ENCODE measurements around the gene SORCS2. TPM values are rescaled to one million over a fixed set of nuclear protein-coding genes. Genes with fewer than 3 reads are reported as not detected.

The SORCS2 gene
- total and polyA plus RNA-seq, 2 of the 13 experiments (the other 11 are each of a cell fraction or from before 2014, with no cell fraction given): 0.82 to 1.0 TPM

- Histone ChIP-seq H3K4me3 (replicated peaks in 1 of 3; ENCODE audit: insufficient read depth in 1 of 3, low read depth in 2 of 3, low read length in 3 of 3) (no peak overlapping the region), H3K36me3 (replicated peaks in 1 of 2; ENCODE audit: control insufficient read depth in 1 of 2, insufficient read depth in 2 of 2, low read length in 2 of 2) (peaks cover 3 to 9% of the 10 kb centered on the region in 2 experiments; a peak in 2 of 5 replicates), H3K9me3 (ENCODE audit: low read length) (no peaks in the 10 kb centered on the region), H3K79me2 (ENCODE audit: insufficient read depth, low read length) (no peaks in the 10 kb centered on the region), H3K27me3 (ENCODE audit: control insufficient read depth in 1 of 2, insufficient read depth in 2 of 2, low read length in 2 of 2) (no peaks in the 10 kb centered on the region), H3K4me1 (ENCODE audit: insufficient read depth, low read length) (no peaks in the 10 kb centered on the region), H3K27ac (ENCODE audit: extremely low read length, insufficient read depth, low read length) (no peak overlapping the region), H4K20me1 (ENCODE audit: insufficient read depth, low read length) (no peaks in the 10 kb centered on the region), H2AFZ (ENCODE audit: low read length) (no peak overlapping the region), H3K4me2 (ENCODE audit: low read depth, low read length) (no peak overlapping the region), H3K9ac (ENCODE audit: insufficient read depth, low read depth, low read length) (no peak overlapping the region)
- ATAC-seq (no peak), FAIRE-seq (no peak), DNase-seq (ENCODE audit: low spot score) (no peak)
- no peak for TF ChIP-seq IKZF1 (IDR thresholded peaks at IDR 0.05)
- TF ChIP-seq, protein P1, sequence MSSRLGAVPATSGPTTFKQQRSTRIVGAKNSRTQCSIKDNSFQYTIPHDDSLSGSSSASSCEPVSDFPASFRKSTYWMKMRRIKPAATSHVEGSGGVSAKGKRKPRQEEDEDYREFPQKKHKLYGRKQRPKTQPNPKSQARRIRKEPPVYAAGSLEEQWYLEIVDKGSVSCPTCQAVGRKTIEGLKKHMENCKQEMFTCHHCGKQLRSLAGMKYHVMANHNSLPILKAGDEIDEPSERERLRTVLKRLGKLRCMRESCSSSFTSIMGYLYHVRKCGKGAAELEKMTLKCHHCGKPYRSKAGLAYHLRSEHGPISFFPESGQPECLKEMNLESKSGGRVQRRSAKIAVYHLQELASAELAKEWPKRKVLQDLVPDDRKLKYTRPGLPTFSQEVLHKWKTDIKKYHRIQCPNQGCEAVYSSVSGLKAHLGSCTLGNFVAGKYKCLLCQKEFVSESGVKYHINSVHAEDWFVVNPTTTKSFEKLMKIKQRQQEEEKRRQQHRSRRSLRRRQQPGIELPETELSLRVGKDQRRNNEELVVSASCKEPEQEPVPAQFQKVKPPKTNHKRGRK (CRISPR knock-in tag; IDR thresholded peaks at IDR 0.05): no peak
- no peak for TF ChIP-seq CHCHD3 (CRISPR knock-in tag; IDR thresholded peaks at IDR 0.05)
- no peak for TF ChIP-seq ZNF569 (CRISPR knock-in tag; IDR thresholded peaks at IDR 0.05; ENCODE audit: borderline replicate concordance)
- ChIA-PET CTCF (ENCODE audit: low intra/inter-chr PET ratio, low total read pairs) (no interaction called here), POLR2A (no interaction called here)
- WGBS (ENCODE audit: low lambda C conversion rate): 94% methylated on average over 8 of the region's 8 CpGs
- BruUV-seq (replicated peaks): no TSS peak
- intact Hi-C loops (cut with micrococcal nuclease; ENCODE audit: unreplicated experiment): no loop called here
- in situ Hi-C loops (cut with HindIII; ENCODE audit: extremely low pct_ligation_motif_present, low pct_unique_long_range_greater_than_20kb): no loop called here
Observed at GRCh38 chr4:7783541-7783940, 591.2 kb downstream of the SORCS2 start.

- ATAC-seq (no peak), DNase-seq (ENCODE audit: low spot score) (no peak), FAIRE-seq (no peak)
- no peak overlapping the region for H3K9ac ChIP-seq (ENCODE audit: insufficient read depth, low read depth, low read length)
- no peaks in the 10 kb centered on the region for H4K20me1 ChIP-seq (ENCODE audit: insufficient read depth, low read length)
- ChIA-PET POLR2A (no interaction called here), CTCF (ENCODE audit: low intra/inter-chr PET ratio, low total read pairs) (no interaction called here)
- intact Hi-C loops (cut with micrococcal nuclease; ENCODE audit: unreplicated experiment) (no loop called here), in situ Hi-C loops (cut with HindIII; ENCODE audit: extremely low pct_ligation_motif_present, low pct_unique_long_range_greater_than_20kb) (no loop called here)
- H3K36me3 ChIP-seq (replicated peaks in 1 of 2; ENCODE audit: control insufficient read depth in 1 of 2, insufficient read depth in 2 of 2, low read length in 2 of 2): peaks cover 3 to 4% of the 10 kb centered on the region in 2 experiments; a peak in 1 of 5 replicates
- no peaks in the 10 kb centered on the region for H3K9me3 ChIP-seq (ENCODE audit: low read length)
- no peak for TF ChIP-seq ZBTB44 (CRISPR knock-in tag; IDR thresholded peaks at IDR 0.05)
- H3K27ac ChIP-seq (ENCODE audit: extremely low read length, insufficient read depth, low read length): no peak overlapping the region
- no peaks in the 10 kb centered on the region for H3K27me3 ChIP-seq (ENCODE audit: control insufficient read depth in 1 of 2, insufficient read depth in 2 of 2, low read length in 2 of 2)
- no peaks in the 10 kb centered on the region for H3K79me2 ChIP-seq (ENCODE audit: insufficient read depth, low read length)
- no peak overlapping the region for H3K4me2 ChIP-seq (ENCODE audit: low read depth, low read length)
- BruUV-seq (replicated peaks): no TSS peak
- H3K4me3 ChIP-seq (replicated peaks in 1 of 3; ENCODE audit: insufficient read depth in 1 of 3, low read depth in 2 of 3, low read length in 3 of 3): no peak overlapping the region
- no peak overlapping the region for H2AFZ ChIP-seq (ENCODE audit: low read length)
- WGBS (ENCODE audit: low lambda C conversion rate): 99% methylated on average over 7 of the region's 14 CpGs
- no peaks in the 10 kb centered on the region for H3K4me1 ChIP-seq (ENCODE audit: insufficient read depth, low read length)
Observed at GRCh38 chr4:7784131-7784870, 592.0 kb downstream of the SORCS2 start.
